SK-N-SH (cell line): ENCODE measurements around the gene CACNG4. TPM values are rescaled to one million over a fixed set of nuclear protein-coding genes. Genes with fewer than 3 reads are reported as not detected.

Experiments
- CTCF ChIA-PET: fragments of 300-600, 350-600 bp; formaldehyde crosslinking; extraction: SDS; loops from one replicate; lab custom pipeline; 2021; lab: Yijun Ruan, JAX
- POLR2A ChIA-PET: fragments of 350-600 bp; sonication (Branson Sonifier 250); formaldehyde crosslinking; extraction: SDS; loops from one replicate; lab custom pipeline; 2020; ENCODE audit warnings: antibody characterized with exemption, inconsistent platforms; lab: Yijun Ruan, JAX
- DNase-seq: peaks from one replicate; pipeline ENCODE4 v3.0.0; 2012
- H2AFZ ChIP-seq: fragments of 200-600 bp; sonication (generic); 2 replicates; pipeline ENCODE4 v1.8.1; 2016; ENCODE audit warnings: antibody characterized with exemption, mild to moderate bottlenecking, low read depth
- H3F3A ChIP-seq: fragments of 200-600 bp; sonication (generic); replicated peaks from 2 replicates; pipeline ENCODE3; 2016; ENCODE audit warnings: antibody characterized with exemption, mild to moderate bottlenecking; ENCODE audit not compliant: insufficient read depth
- H3K27ac ChIP-seq, 2 experiments: fragments of 200-500 bp in 1 of 2; fragments of 200-600 bp in 1 of 2; sonication (Bioruptor generic) in 1 of 2; sonication (generic), shearing (Covaris generic) in 1 of 2; 2 replicates each; pipeline versions ENCODE4 v1.5.1 to v1.6.1; 2014 to 2016; ENCODE audit warnings: low read depth in 2 of 2, inconsistent platforms in 1 of 2, low read length in 1 of 2, mild to moderate bottlenecking in 1 of 2, mixed read lengths in 1 of 2
- H3K27me3 ChIP-seq: fragments of 200-600 bp; sonication (generic), shearing (Covaris generic); 2 replicates; pipeline ENCODE4 v1.6.1; 2016; ENCODE audit warnings: mixed run types; ENCODE audit not compliant: insufficient read depth
- H3K36me3 ChIP-seq, 2 experiments: fragments of 200-500 bp in 1 of 2; fragments of 200-600 bp in 1 of 2; sonication (Bioruptor generic) in 1 of 2; sonication (generic) in 1 of 2; replicated peaks in 1 of 2; 2 replicates each; pipeline versions ENCODE3 to v1.5.1; 2014 to 2016; ENCODE audit warnings: low read length in 1 of 2, mild to moderate bottlenecking in 1 of 2; ENCODE audit not compliant: insufficient read depth in 2 of 2, control insufficient read depth in 1 of 2
- H3K4me1 ChIP-seq, 2 experiments: fragments of 200-500 bp in 1 of 2; fragments of 200-600 bp in 1 of 2; sonication (Bioruptor generic) in 1 of 2; sonication (generic), shearing (Covaris generic) in 1 of 2; 2 replicates each; pipeline versions ENCODE4 v1.5.1 to v1.6.1; 2014 to 2016; ENCODE audit warnings: low read depth in 1 of 2, low read length in 1 of 2, mixed run types in 1 of 2; ENCODE audit not compliant: insufficient read depth in 2 of 2, control insufficient read depth in 1 of 2
- H3K4me2 ChIP-seq: fragments of 200-600 bp; sonication (generic), shearing (Covaris generic); 2 replicates; pipeline ENCODE4 v1.6.1; 2017; ENCODE audit warnings: mixed run types
- H3K4me3 ChIP-seq, 2 experiments: fragments of 200-500 bp in 1 of 2; fragments of 200-600 bp in 1 of 2; sonication (Bioruptor generic) in 1 of 2; sonication (generic), shearing (Covaris generic) in 1 of 2; 2 replicates each; pipeline versions ENCODE4 v1.5.1 to v1.8.1; 2014 to 2016; ENCODE audit warnings: low read depth in 2 of 2, inconsistent platforms in 1 of 2, low read length in 1 of 2, mild to moderate bottlenecking in 1 of 2, mixed read lengths in 1 of 2, moderate library complexity in 1 of 2
- H3K79me2 ChIP-seq: fragments of 200-600 bp; sonication (generic); 2 replicates; pipeline ENCODE4 v1.8.1; 2017; ENCODE audit warnings: mild to moderate bottlenecking; ENCODE audit not compliant: insufficient read depth
- H3K9ac ChIP-seq: fragments of 200-600 bp; sonication (generic); 2 replicates; pipeline ENCODE4 v1.6.1; 2017; ENCODE audit warnings: mixed run types
- H3K9me2 ChIP-seq: fragments of 200-600 bp; sonication (generic); 2 replicates; pipeline ENCODE4 v1.6.1; 2017; ENCODE audit warnings: mixed run types
- H3K9me3 ChIP-seq: fragments of 200-600 bp; sonication (generic); 2 replicates; pipeline ENCODE4 v1.6.1; 2017; ENCODE audit warnings: mixed run types, mild to moderate bottlenecking, moderate library complexity
- H4K20me1 ChIP-seq: fragments of 200-600 bp; sonication (generic); 2 replicates; pipeline ENCODE4 v1.6.1; 2017; ENCODE audit warnings: mild to moderate bottlenecking, mixed run types; ENCODE audit not compliant: insufficient read depth
- ELF1 ChIP-seq: IDR thresholded peaks from 2 replicates; pipeline ENCODE4 v1.4.0; 2012
- FOSL2 ChIP-seq: IDR thresholded peaks from 2 replicates; pipeline ENCODE4 v1.4.0; 2012; ENCODE audit warnings: low read depth, mild to moderate bottlenecking, moderate library complexity, borderline replicate concordance
- FOXJ3 ChIP-seq: sonication (generic); formaldehyde crosslinking; IDR thresholded peaks from 2 replicates; pipeline ENCODE4 v1.5.1; 2020; ENCODE audit warnings: mild to moderate bottlenecking, missing genetic modification reagents
- FOXM1 ChIP-seq: IDR thresholded peaks from 2 replicates; pipeline ENCODE4 v1.4.0; 2012; ENCODE audit warnings: low read depth, mild to moderate bottlenecking
- GABPA ChIP-seq: IDR thresholded peaks from 2 replicates; pipeline ENCODE4 v1.4.0; 2012; ENCODE audit warnings: low read depth, mild to moderate bottlenecking
- MEF2A ChIP-seq: IDR thresholded peaks from 2 replicates; pipeline ENCODE4 v1.4.0; 2012; ENCODE audit warnings: low read depth, borderline replicate concordance
- RAD21 ChIP-seq: IDR thresholded peaks from 2 replicates; pipeline ENCODE4 v1.6.1; 2012; ENCODE audit warnings: mild to moderate bottlenecking, low read length
- RXRA ChIP-seq: IDR thresholded peaks from 2 replicates; pipeline ENCODE4 v1.4.0; 2012; ENCODE audit warnings: low read depth, mild to moderate bottlenecking, borderline replicate concordance
- SIN3A ChIP-seq: IDR thresholded peaks from 2 replicates; pipeline ENCODE4 v1.6.1; 2012; ENCODE audit warnings: low read depth, mild to moderate bottlenecking, low read length, moderate library complexity, borderline replicate concordance
- USF2 ChIP-seq: fragments of 150-350 bp; IDR thresholded peaks from 2 replicates; pipeline ENCODE4 v1.6.1; 2017; ENCODE audit warnings: antibody characterized with exemption, low read length, low read depth, borderline replicate concordance
- WGBS: methylation state at CpG from one replicate; pipeline ENCODE4 v1.1.6; 2017; ENCODE audit warnings: low lambda C conversion rate; 5-methylcytosine and 5-hydroxymethylcytosine counted together
- polyA plus RNA-seq, 3 experiments: library from polyadenylated mRNA; depleted of rRNA; stranded (reverse); fragments of >200 nt; gene quantifications; 2 replicates each; pipeline ENCODE4 v1.2.3, GENCODE V29; 2012
- TF ChIP-seq, protein P1 (sequence below): IDR thresholded peaks from 2 replicates; pipeline ENCODE4 v1.6.1; 2012; ENCODE audit warnings: mild to moderate bottlenecking, low read depth, low read length, moderate library complexity
- TF ChIP-seq, protein P2 (sequence below): IDR thresholded peaks from 2 replicates; pipeline ENCODE4 v1.4.0; 2012; ENCODE audit warnings: low read depth, borderline replicate concordance
- TF ChIP-seq, protein P3 (sequence below): IDR thresholded peaks from 2 replicates; pipeline ENCODE4 v1.4.0; 2012; ENCODE audit warnings: low read depth, borderline replicate concordance

The CACNG4 gene
- polyA plus RNA-seq, 1 of the 3 experiments (the other 2 are of a cell fraction) = 13.2 TPM

GRCh38 chr17:67072885-67073284 is 108.4 kb downstream of the CACNG4 start:
- CTCF ChIA-PET = interaction anchor here (1.0 kb wide), 1 partner anchor 40 kb away, joined by 3 read pairs; no protein-coding TSS in a partner anchor
- H3K4me3 ChIP-seq = no peak overlapping the region
- no peak overlapping the region for H3K4me2 ChIP-seq
- peaks cover 34 to 61% of the 10 kb centered on the region in 2 experiments for H3K36me3 ChIP-seq
- H3K9me2 ChIP-seq = no peaks in the 10 kb centered on the region
- no peaks in the 10 kb centered on the region for H3K27me3 ChIP-seq
- no peak overlapping the region for H3K27ac ChIP-seq
- H3K9me3 ChIP-seq = no peaks in the 10 kb centered on the region
- H4K20me1 ChIP-seq = no peaks in the 10 kb centered on the region
- H3K9ac ChIP-seq = no peak overlapping the region
- TF ChIP-seq USF2 (no peak), MEF2A (no peak), RAD21 (no peak), FOSL2 (no peak), FOXJ3 (no peak), FOXM1 (no peak), ELF1 (no peak), GABPA (no peak), RXRA (no peak), SIN3A (no peak)
- TF ChIP-seq, protein P1, sequence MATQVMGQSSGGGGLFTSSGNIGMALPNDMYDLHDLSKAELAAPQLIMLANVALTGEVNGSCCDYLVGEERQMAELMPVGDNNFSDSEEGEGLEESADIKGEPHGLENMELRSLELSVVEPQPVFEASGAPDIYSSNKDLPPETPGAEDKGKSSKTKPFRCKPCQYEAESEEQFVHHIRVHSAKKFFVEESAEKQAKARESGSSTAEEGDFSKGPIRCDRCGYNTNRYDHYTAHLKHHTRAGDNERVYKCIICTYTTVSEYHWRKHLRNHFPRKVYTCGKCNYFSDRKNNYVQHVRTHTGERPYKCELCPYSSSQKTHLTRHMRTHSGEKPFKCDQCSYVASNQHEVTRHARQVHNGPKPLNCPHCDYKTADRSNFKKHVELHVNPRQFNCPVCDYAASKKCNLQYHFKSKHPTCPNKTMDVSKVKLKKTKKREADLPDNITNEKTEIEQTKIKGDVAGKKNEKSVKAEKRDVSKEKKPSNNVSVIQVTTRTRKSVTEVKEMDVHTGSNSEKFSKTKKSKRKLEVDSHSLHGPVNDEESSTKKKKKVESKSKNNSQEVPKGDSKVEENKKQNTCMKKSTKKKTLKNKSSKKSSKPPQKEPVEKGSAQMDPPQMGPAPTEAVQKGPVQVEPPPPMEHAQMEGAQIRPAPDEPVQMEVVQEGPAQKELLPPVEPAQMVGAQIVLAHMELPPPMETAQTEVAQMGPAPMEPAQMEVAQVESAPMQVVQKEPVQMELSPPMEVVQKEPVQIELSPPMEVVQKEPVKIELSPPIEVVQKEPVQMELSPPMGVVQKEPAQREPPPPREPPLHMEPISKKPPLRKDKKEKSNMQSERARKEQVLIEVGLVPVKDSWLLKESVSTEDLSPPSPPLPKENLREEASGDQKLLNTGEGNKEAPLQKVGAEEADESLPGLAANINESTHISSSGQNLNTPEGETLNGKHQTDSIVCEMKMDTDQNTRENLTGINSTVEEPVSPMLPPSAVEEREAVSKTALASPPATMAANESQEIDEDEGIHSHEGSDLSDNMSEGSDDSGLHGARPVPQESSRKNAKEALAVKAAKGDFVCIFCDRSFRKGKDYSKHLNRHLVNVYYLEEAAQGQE = no peak
- TF ChIP-seq, protein P2, sequence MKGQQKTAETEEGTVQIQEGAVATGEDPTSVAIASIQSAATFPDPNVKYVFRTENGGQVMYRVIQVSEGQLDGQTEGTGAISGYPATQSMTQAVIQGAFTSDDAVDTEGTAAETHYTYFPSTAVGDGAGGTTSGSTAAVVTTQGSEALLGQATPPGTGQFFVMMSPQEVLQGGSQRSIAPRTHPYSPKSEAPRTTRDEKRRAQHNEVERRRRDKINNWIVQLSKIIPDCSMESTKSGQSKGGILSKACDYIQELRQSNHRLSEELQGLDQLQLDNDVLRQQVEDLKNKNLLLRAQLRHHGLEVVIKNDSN = no peak
- TF ChIP-seq, protein P3, sequence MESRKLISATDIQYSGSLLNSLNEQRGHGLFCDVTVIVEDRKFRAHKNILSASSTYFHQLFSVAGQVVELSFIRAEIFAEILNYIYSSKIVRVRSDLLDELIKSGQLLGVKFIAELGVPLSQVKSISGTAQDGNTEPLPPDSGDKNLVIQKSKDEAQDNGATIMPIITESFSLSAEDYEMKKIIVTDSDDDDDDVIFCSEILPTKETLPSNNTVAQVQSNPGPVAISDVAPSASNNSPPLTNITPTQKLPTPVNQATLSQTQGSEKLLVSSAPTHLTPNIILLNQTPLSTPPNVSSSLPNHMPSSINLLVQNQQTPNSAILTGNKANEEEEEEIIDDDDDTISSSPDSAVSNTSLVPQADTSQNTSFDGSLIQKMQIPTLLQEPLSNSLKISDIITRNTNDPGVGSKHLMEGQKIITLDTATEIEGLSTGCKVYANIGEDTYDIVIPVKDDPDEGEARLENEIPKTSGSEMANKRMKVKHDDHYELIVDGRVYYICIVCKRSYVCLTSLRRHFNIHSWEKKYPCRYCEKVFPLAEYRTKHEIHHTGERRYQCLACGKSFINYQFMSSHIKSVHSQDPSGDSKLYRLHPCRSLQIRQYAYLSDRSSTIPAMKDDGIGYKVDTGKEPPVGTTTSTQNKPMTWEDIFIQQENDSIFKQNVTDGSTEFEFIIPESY = no peak
- peaks cover 0 to 12% of the 10 kb centered on the region in 2 experiments; a peak in 2 of 4 replicates for H3K4me1 ChIP-seq
- H2AFZ ChIP-seq = no peak overlapping the region
- peaks cover 3% of the 10 kb centered on the region for H3F3A ChIP-seq
- POLR2A ChIA-PET = no interaction called here
- WGBS = 77% methylated on average over 3 of the region's 3 CpGs
- DNase-seq = no peak
- H3K79me2 ChIP-seq = no peaks in the 10 kb centered on the region
